NOMO-1 treated with DMSO at 0.1 percent for 48 hours (cell line): ENCODE data around the gene DCANP1.
A peak's percentile ranks its signal among the peaks of the same experiment; 100 is the strongest.

Experiments used
- DNase-seq: peaks from one replicate; lab custom pipeline; 2025; ENCODE audit not compliant: unreplicated experiment; lab: John Stamatoyannopoulos, UW

The DCANP1 gene

GRCh38 chr5:135442431-135443160 lies 4.6 kb downstream of the DCANP1 start:
- no peak for DNase-seq

GRCh38 chr5:135441919-135442318 lies 5.2 kb downstream of the DCANP1 start:
- no peak for DNase-seq

- peak; percentile 14 for DNase-seq
Observed at GRCh38 chr5:135441350-135441831, 5.8 kb downstream of the DCANP1 start.

- DNase-seq: no peak
Observed at GRCh38 chr5:135440916-135441315, 6.2 kb downstream of the DCANP1 start.

- DNase-seq: no peak
Observed at GRCh38 chr5:135439231-135440205, 7.6 kb downstream of the DCANP1 start.

- no peak for DNase-seq
Observed at GRCh38 chr5:135438636-135439221, 8.4 kb downstream of the DCANP1 start.

- no peak for DNase-seq
Observed at GRCh38 chr5:135437796-135438560, 9.2 kb downstream of the DCANP1 start.

- peak; percentile 87 for DNase-seq
Observed at GRCh38 chr5:135437422-135437795, 9.7 kb downstream of the DCANP1 start.

GRCh38 chr5:135436951-135437418 lies 10.2 kb downstream of the DCANP1 start:
- no peak for DNase-seq

- no peak for DNase-seq
Observed at GRCh38 chr5:135435467-135436330, 11.4 kb downstream of the DCANP1 start.

- no peak for DNase-seq
Observed at GRCh38 chr5:135434591-135435466, 12.3 kb downstream of the DCANP1 start.

GRCh38 chr5:135433681-135434426 lies 13.3 kb downstream of the DCANP1 start:
- DNase-seq: peak; percentile 73

- no peak for DNase-seq
Observed at GRCh38 chr5:135432113-135432512, 15.0 kb downstream of the DCANP1 start.

- DNase-seq: no peak
Observed at GRCh38 chr5:135430135-135430437, 17.1 kb downstream of the DCANP1 start.

GRCh38 chr5:135429301-135430134 lies 17.6 kb downstream of the DCANP1 start:
- DNase-seq: no peak

- no peak for DNase-seq
Observed at GRCh38 chr5:135428586-135428985, 18.6 kb downstream of the DCANP1 start.
